ENCODE data around the gene ANKRD7. TPM values are rescaled to one million over a fixed set of nuclear protein-coding genes. Genes with fewer than 3 reads are reported as not detected.

Gene ANKRD7
- under 1 TPM in 4 of 5 donors, not detected in 1; 0.29 to 0.88 (median 0.52) TPM for total RNA-seq
- 0.44 TPM for total RNA-seq (2013)
- total RNA-seq: 0 to 0.38 (median 0.06) reads per million in 29 experiments

GRCh38 chr7:118224521-118224920 lies at the start of gene ANKRD7:
TSS of gene ANKRD7 (plus strand) at chr7:118224704. CDS start at chr7:118224831, 127 bp downstream.
- 90% methylated on average over 18 of the region's 18 CpGs for WGBS (ENCODE audit: insufficient coverage)
- Mint-ChIP-seq H3K36me3 (no peaks in the 10 kb centered on the region), H3K27me3 (peaks cover 3 to 11% of the 10 kb centered on the region in 2 donors)

GRCh38 chr7:118175740-118176139 lies 48.8 kb upstream of the ANKRD7 start:
- POLR2A ChIA-PET: no interaction called here
- no peak for ATAC-seq (replicated peaks in 1 of 4)

More at GRCh38 chr7:118224521-118224920, at the start of gene ANKRD7:
- H3K4me1 Mint-ChIP-seq: no peaks in the 10 kb centered on the region
- no peak within 1 kb of the TSS for H3K27ac Mint-ChIP-seq
- peaks cover 0 to 7% of the 10 kb centered on the region in 2 experiments for H3K27me3 ChIP-seq (replicated peaks in 1 of 2; ENCODE audit: control insufficient read depth in 2 of 2, extremely low read depth in 1 of 2, insufficient read depth in 2 of 2, low read length in 1 of 2)
- no peak within 1 kb of the TSS for H3K4me3 Mint-ChIP-seq
- ChIA-PET CTCF (no interaction called here), POLR2A (interaction anchor here in 1 of 2 donors (0.6 kb wide), 1 partner anchor 488 kb away, joined by 3 read pairs; no protein-coding TSS in a partner anchor)
- H3K4me1 ChIP-seq (ENCODE audit: control insufficient read depth in 1 of 2, extremely low read depth in 1 of 2, insufficient read depth in 2 of 2, low read length in 2 of 2): no peaks in the 10 kb centered on the region
- ATAC-seq (replicated peaks in 1 of 4) (no peak), DNase-seq (no peak)
- H3K36me3 ChIP-seq (ENCODE audit: control insufficient read depth in 2 of 2, extremely low read depth in 1 of 2, insufficient read depth in 1 of 2, low read length in 1 of 2): no peaks in the 10 kb centered on the region
- H3K27ac ChIP-seq (ENCODE audit: low read length): no peak within 1 kb of the TSS
- no peaks in the 10 kb centered on the region for H3K9me3 ChIP-seq
- H3K9me3 Mint-ChIP-seq: no peaks in the 10 kb centered on the region
- H3K4me3 ChIP-seq (ENCODE audit: control insufficient read depth in 1 of 2, extremely low read depth in 1 of 2, low read length in 1 of 2): no peak within 1 kb of the TSS

GRCh38 chr7:118179191-118179590 lies 45.3 kb upstream of the ANKRD7 start:
- no peaks in the 10 kb centered on the region for H3K27me3 ChIP-seq (replicated peaks in 1 of 2; ENCODE audit: control insufficient read depth in 2 of 2, extremely low read depth in 1 of 2, insufficient read depth in 2 of 2, low read length in 1 of 2)
- Mint-ChIP-seq H3K27ac (no peak overlapping the region), H3K9me3 (peaks cover 0 to 4% (median 0%) of the 10 kb centered on the region in 3 donors), H3K36me3 (peaks cover 3% of the 10 kb centered on the region), H3K27me3 (peaks cover 3 to 15% of the 10 kb centered on the region in 2 donors), H3K4me3 (no peak overlapping the region), H3K4me1 (peaks cover 15 to 19% (median 17%) of the 10 kb centered on the region in 3 donors)
- H3K9me3 ChIP-seq: no peaks in the 10 kb centered on the region
- no peaks in the 10 kb centered on the region for H3K36me3 ChIP-seq (ENCODE audit: control insufficient read depth in 2 of 2, extremely low read depth in 1 of 2, insufficient read depth in 1 of 2, low read length in 1 of 2)
- DNase-seq: no peak
- H3K27ac ChIP-seq (ENCODE audit: low read length): no peak overlapping the region
- ATAC-seq (replicated peaks in 1 of 4): no peak
- peaks cover 0 to 6% of the 10 kb centered on the region in 2 experiments for H3K4me1 ChIP-seq (ENCODE audit: control insufficient read depth in 1 of 2, extremely low read depth in 1 of 2, insufficient read depth in 2 of 2, low read length in 2 of 2)
- no peak overlapping the region for H3K4me3 ChIP-seq (ENCODE audit: control insufficient read depth in 1 of 2, extremely low read depth in 1 of 2, low read length in 1 of 2)
- CTCF ChIA-PET: no interaction called here
- no CpG with 5 or more reads among the region's 2 CpGs for WGBS (ENCODE audit: insufficient coverage)
- POLR2A ChIA-PET: no interaction called here

More at GRCh38 chr7:118175740-118176139, 48.8 kb upstream of the ANKRD7 start:
- no peak overlapping the region for H3K4me3 Mint-ChIP-seq
- Histone ChIP-seq H3K36me3 (ENCODE audit: control insufficient read depth in 2 of 2, extremely low read depth in 1 of 2, insufficient read depth in 1 of 2, low read length in 1 of 2) (no peaks in the 10 kb centered on the region), H3K4me3 (ENCODE audit: control insufficient read depth in 1 of 2, extremely low read depth in 1 of 2, low read length in 1 of 2) (no peak overlapping the region), H3K27me3 (replicated peaks in 1 of 2; ENCODE audit: control insufficient read depth in 2 of 2, extremely low read depth in 1 of 2, insufficient read depth in 2 of 2, low read length in 1 of 2) (no peaks in the 10 kb centered on the region), H3K9me3 (no peaks in the 10 kb centered on the region), H3K4me1 (ENCODE audit: control insufficient read depth in 1 of 2, extremely low read depth in 1 of 2, insufficient read depth in 2 of 2, low read length in 2 of 2) (no peaks in the 10 kb centered on the region), H3K27ac (ENCODE audit: low read length) (no peak overlapping the region)
- CTCF ChIA-PET: no interaction called here
- no CpG with 5 or more reads among the region's 2 CpGs for WGBS (ENCODE audit: insufficient coverage)
- H3K36me3 Mint-ChIP-seq: no peaks in the 10 kb centered on the region
- H3K9me3 Mint-ChIP-seq: no peaks in the 10 kb centered on the region
- H3K27me3 Mint-ChIP-seq: peaks cover 26 to 33% of the 10 kb centered on the region in 2 donors
- no peak overlapping the region for H3K27ac Mint-ChIP-seq
- DNase-seq: no peak
- H3K4me1 Mint-ChIP-seq: no peaks in the 10 kb centered on the region

- DNase-seq: peak in 1 of 35 experiments; percentile 7
These were observed 41.7 kb upstream of the ANKRD7 start for GRCh38 chr7:118182593-118183427.

GRCh38 chr7:118183428-118183785 lies 41.1 kb upstream of the ANKRD7 start:
- Histone ChIP-seq H3K27ac (ENCODE audit: low read length) (peak overlapping the region; percentile 92), H3K4me1 (ENCODE audit: control insufficient read depth in 1 of 2, extremely low read depth in 1 of 2, insufficient read depth in 2 of 2, low read length in 2 of 2) (peaks cover 5 to 21% of the 10 kb centered on the region in 2 experiments), H3K27me3 (replicated peaks in 1 of 2; ENCODE audit: control insufficient read depth in 2 of 2, extremely low read depth in 1 of 2, insufficient read depth in 2 of 2, low read length in 1 of 2) (no peaks in the 10 kb centered on the region), H3K36me3 (ENCODE audit: control insufficient read depth in 2 of 2, extremely low read depth in 1 of 2, insufficient read depth in 1 of 2, low read length in 1 of 2) (peaks cover 0 to 7% of the 10 kb centered on the region in 2 donors), H3K9me3 (no peaks in the 10 kb centered on the region), H3K4me3 (ENCODE audit: control insufficient read depth in 1 of 2, extremely low read depth in 1 of 2, low read length in 1 of 2) (peak overlapping the region; percentile 63 to 94)
- Mint-ChIP-seq H3K4me3 (peak overlapping the region; percentile 88 to 99 (median 93)), H3K27me3 (no peaks in the 10 kb centered on the region), H3K36me3 (peaks cover 27% of the 10 kb centered on the region), H3K9me3 (peaks cover 0 to 4% (median 0%) of the 10 kb centered on the region in 3 donors), H3K27ac (peak overlapping the region; percentile 97 to 99), H3K4me1 (peaks cover 52 to 54% (median 52%) of the 10 kb centered on the region in 3 donors)
- DNase-seq: peak in 14 of 35 experiments; percentile 0 to 25 (median 9)
- ChIA-PET POLR2A (no interaction called here), CTCF (no interaction called here)
- peak; percentile 9 to 21 (median 14) for ATAC-seq (replicated peaks in 1 of 4)
- WGBS (ENCODE audit: insufficient coverage): 1% methylated on average over 15 of the region's 15 CpGs

More at GRCh38 chr7:118182593-118183427, 41.7 kb upstream of the ANKRD7 start:
- no peaks in the 10 kb centered on the region for H3K9me3 ChIP-seq
- H3K4me1 ChIP-seq (ENCODE audit: control insufficient read depth in 1 of 2, extremely low read depth in 1 of 2, insufficient read depth in 2 of 2, low read length in 2 of 2): peaks cover 5 to 21% of the 10 kb centered on the region in 2 experiments
- WGBS (ENCODE audit: insufficient coverage): 44% methylated on average over 2 of the region's 13 CpGs
- Mint-ChIP-seq H3K4me3 (peak overlapping the region; percentile 88 to 99 (median 93)), H3K36me3 (peaks cover 22% of the 10 kb centered on the region), H3K4me1 (peaks cover 49 to 50% (median 49%) of the 10 kb centered on the region in 3 donors), H3K9me3 (peaks cover 0 to 4% (median 0%) of the 10 kb centered on the region in 3 donors), H3K27me3 (no peaks in the 10 kb centered on the region), H3K27ac (peak overlapping the region; percentile 97 to 99)
- POLR2A ChIA-PET: no interaction called here
- CTCF ChIA-PET: interaction anchor here in 1 of 2 donors (0.9 kb wide), 1 partner anchor 15 kb away, joined by 3 read pairs; no protein-coding TSS in a partner anchor
- ATAC-seq (replicated peaks in 1 of 4): no peak
- H3K36me3 ChIP-seq (ENCODE audit: control insufficient read depth in 2 of 2, extremely low read depth in 1 of 2, insufficient read depth in 1 of 2, low read length in 1 of 2): peaks cover 0 to 4% of the 10 kb centered on the region in 2 donors
- peak overlapping the region; percentile 92 for H3K27ac ChIP-seq (ENCODE audit: low read length)
- H3K4me3 ChIP-seq (ENCODE audit: control insufficient read depth in 1 of 2, extremely low read depth in 1 of 2, low read length in 1 of 2): peak overlapping the region; percentile 63 to 94
- H3K27me3 ChIP-seq (replicated peaks in 1 of 2; ENCODE audit: control insufficient read depth in 2 of 2, extremely low read depth in 1 of 2, insufficient read depth in 2 of 2, low read length in 1 of 2): no peaks in the 10 kb centered on the region

GRCh38 chr7:118183786-118184564 lies 40.5 kb upstream of the ANKRD7 start, which contains the start of gene LSM8:
TSS of gene LSM8 (plus strand) at chr7:118184164. CDS start at chr7:118184224, 60 bp downstream.
- peak within 1 kb of the TSS; percentile 88 to 99 (median 93) for H3K4me3 Mint-ChIP-seq
- CTCF ChIA-PET: interaction anchor here in 1 of 2 donors (1.0 kb wide), 1 partner anchor 14 kb away, joined by 3 read pairs; no protein-coding TSS in a partner anchor
- H3K27me3 Mint-ChIP-seq: no peaks in the 10 kb centered on the region
- under 1% methylated on average over 39 of the region's 62 CpGs for WGBS (ENCODE audit: insufficient coverage)
- POLR2A ChIA-PET: no interaction called here
- ATAC-seq (replicated peaks in 1 of 4) (peak; percentile 98 to 99 (median 99)), DNase-seq (peak; percentile 93 to 99 (median 96))
- H3K9me3 Mint-ChIP-seq: peaks cover 0 to 4% (median 0%) of the 10 kb centered on the region in 3 donors
- peak within 1 kb of the TSS; percentile 97 to 99 for H3K27ac Mint-ChIP-seq
- Histone ChIP-seq H3K4me1 (ENCODE audit: control insufficient read depth in 1 of 2, extremely low read depth in 1 of 2, insufficient read depth in 2 of 2, low read length in 2 of 2) (peaks cover 5 to 21% of the 10 kb centered on the region in 2 experiments), H3K4me3 (ENCODE audit: control insufficient read depth in 1 of 2, extremely low read depth in 1 of 2, low read length in 1 of 2) (peak within 1 kb of the TSS; percentile 63 to 94), H3K36me3 (ENCODE audit: control insufficient read depth in 2 of 2, extremely low read depth in 1 of 2, insufficient read depth in 1 of 2, low read length in 1 of 2) (peaks cover 0 to 12% of the 10 kb centered on the region in 2 donors), H3K27ac (ENCODE audit: low read length) (peak within 1 kb of the TSS; percentile 92), H3K27me3 (replicated peaks in 1 of 2; ENCODE audit: control insufficient read depth in 2 of 2, extremely low read depth in 1 of 2, insufficient read depth in 2 of 2, low read length in 1 of 2) (no peaks in the 10 kb centered on the region), H3K9me3 (no peaks in the 10 kb centered on the region)
- peaks cover 27% of the 10 kb centered on the region for H3K36me3 Mint-ChIP-seq
- H3K4me1 Mint-ChIP-seq: peaks cover 52 to 54% (median 52%) of the 10 kb centered on the region in 3 donors
